Measurements from ENCODE around the gene GSTA1. TPM values are rescaled to one million over a fixed set of nuclear protein-coding genes. Genes with fewer than 3 reads are reported as not detected.
A peak's percentile ranks its signal among the peaks of the same experiment; 100 is the strongest.
"Not testable (repeated sequence)": the region's sequence is repeated elsewhere in the genome, so short reads cannot be mapped to it uniquely, and the experiment has no call there.

GSTA1 gene
- polyA plus RNA-seq, 2 donors: 2.4 to 3.1 TPM

DNA sequence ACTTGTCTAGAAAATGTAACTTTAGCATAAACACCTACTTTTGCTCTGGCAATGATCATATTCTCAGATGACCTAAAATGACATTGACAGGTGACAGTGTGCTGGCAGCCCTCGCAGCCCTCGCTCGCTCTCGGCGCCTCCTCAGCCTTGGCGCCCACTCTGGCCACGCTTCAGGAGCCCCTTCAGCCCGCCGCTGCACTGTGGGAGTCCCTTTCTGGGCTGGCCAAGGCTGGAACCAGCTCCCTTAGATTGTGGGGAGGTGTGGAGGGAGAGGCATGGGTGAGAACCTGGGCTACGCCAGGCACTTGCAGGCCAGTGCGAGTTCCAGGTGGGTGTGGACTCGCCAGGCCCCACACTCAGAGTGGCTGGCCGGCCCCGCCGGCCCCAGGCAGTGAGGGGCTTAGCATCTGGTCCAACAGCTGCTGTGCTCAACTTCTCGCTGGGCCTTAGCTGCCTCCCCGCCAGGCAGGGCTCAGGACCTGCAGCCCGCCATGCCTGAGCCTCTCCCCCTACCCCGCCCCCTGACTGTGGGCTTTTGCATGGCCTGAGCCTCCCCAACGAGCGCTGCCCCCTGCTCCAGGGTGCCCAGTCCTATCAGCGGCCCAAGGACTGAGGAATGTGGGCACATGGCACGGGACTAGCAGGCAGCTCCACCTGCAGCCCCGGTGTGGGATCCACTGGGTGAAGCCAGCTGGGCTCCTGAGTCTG is 17.2 kb downstream of the GSTA1 start:
- Histone ChIP-seq H3K27ac (ENCODE audit: low read depth in 2 of 2, low read length in 1 of 2) (no peak overlapping the region), H3K9me3 (ENCODE audit: control insufficient read depth in 2 of 2, insufficient read depth in 1 of 2, low read depth in 1 of 2, low read length in 1 of 2) (no peaks in the 10 kb centered on the region), H3K4me1 (ENCODE audit: control insufficient read depth in 2 of 2, insufficient read depth in 2 of 2, low read length in 1 of 2) (peaks cover 0 to 3% of the 10 kb centered on the region in 2 donors), H3K27me3 (ENCODE audit: control insufficient read depth in 1 of 2, insufficient read depth in 2 of 2, low read length in 2 of 2) (no peaks in the 10 kb centered on the region), H3K36me3 (ENCODE audit: control insufficient read depth in 2 of 2, insufficient read depth in 2 of 2, low read length in 1 of 2) (no peaks in the 10 kb centered on the region), H3K4me3 (ENCODE audit: low read depth in 1 of 2, low read length in 2 of 2) (no peak overlapping the region)
- 94 to 96% methylated on average over 24 of the region's 24 CpGs for WGBS, 2 donors

DNA sequence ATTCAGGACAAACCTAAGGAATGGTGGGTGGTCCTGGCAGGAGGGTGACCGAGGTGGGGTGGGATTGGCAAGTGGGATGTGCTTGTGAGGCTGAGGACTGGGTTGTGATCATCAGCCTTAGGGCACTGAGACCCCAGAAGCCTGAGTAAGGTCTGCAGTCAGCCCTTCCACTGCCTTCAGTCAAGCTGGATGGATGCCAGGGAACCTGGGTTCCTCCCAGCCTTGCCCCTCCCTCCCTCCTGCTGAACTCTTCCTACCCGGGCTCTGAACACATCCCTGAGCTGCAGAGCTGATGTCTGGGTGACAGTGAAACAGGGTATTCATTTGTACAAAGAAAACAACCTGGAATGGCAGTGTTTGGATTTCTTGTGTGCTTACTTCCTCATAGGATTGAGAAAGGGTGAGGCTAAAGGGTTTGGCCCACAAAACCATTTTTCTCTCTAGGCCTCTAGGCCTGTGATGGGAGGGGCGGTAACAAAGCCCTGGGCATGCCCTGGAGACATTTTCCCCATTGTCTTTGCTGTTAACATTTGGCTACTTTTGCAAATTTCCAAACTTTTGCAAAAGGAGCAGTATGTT is 20.8 kb downstream of the GSTA1 start:
- H3K27ac ChIP-seq (ENCODE audit: low read depth in 2 of 2, low read length in 1 of 2): peak overlapping the region; percentile 13 to 49
- 23 to 25% methylated on average over 3 of the region's 3 CpGs for WGBS, 2 donors
- not testable (repeated sequence) for H3K4me1 ChIP-seq (ENCODE audit: control insufficient read depth in 2 of 2, insufficient read depth in 2 of 2, low read length in 1 of 2); H3K4me3 ChIP-seq (ENCODE audit: low read depth in 1 of 2, low read length in 2 of 2); H3K9me3 ChIP-seq (ENCODE audit: control insufficient read depth in 2 of 2, insufficient read depth in 1 of 2, low read depth in 1 of 2, low read length in 1 of 2); H3K27me3 ChIP-seq (ENCODE audit: control insufficient read depth in 1 of 2, insufficient read depth in 2 of 2, low read length in 2 of 2); H3K36me3 ChIP-seq (ENCODE audit: control insufficient read depth in 2 of 2, insufficient read depth in 2 of 2, low read length in 1 of 2)

DNA sequence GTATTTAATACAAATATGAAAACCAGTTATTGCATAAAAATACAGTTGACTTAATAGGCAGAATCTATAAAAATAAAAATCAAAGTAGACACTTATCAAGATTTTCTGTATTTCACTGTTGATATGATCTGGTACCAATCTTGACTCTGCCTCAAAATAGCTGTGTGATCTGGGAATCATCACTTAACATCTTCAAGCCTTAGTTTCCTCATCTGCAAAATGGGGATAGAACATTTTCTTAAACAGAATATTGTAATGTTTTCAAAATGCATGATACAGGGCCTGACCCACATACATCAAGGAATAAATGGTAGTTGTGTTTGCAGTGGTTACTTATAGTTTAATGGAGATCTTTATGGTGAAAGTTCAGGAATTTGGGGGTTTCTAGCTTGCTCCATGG is 21.4 kb downstream of the GSTA1 start:
- not testable (repeated sequence) for H3K27me3 ChIP-seq (ENCODE audit: control insufficient read depth in 1 of 2, insufficient read depth in 2 of 2, low read length in 2 of 2); H3K4me1 ChIP-seq (ENCODE audit: control insufficient read depth in 2 of 2, insufficient read depth in 2 of 2, low read length in 1 of 2); H3K4me3 ChIP-seq (ENCODE audit: low read depth in 1 of 2, low read length in 2 of 2); H3K27ac ChIP-seq (ENCODE audit: low read depth in 2 of 2, low read length in 1 of 2); H3K9me3 ChIP-seq (ENCODE audit: control insufficient read depth in 2 of 2, insufficient read depth in 1 of 2, low read depth in 1 of 2, low read length in 1 of 2); H3K36me3 ChIP-seq (ENCODE audit: control insufficient read depth in 2 of 2, insufficient read depth in 2 of 2, low read length in 1 of 2)

DNA sequence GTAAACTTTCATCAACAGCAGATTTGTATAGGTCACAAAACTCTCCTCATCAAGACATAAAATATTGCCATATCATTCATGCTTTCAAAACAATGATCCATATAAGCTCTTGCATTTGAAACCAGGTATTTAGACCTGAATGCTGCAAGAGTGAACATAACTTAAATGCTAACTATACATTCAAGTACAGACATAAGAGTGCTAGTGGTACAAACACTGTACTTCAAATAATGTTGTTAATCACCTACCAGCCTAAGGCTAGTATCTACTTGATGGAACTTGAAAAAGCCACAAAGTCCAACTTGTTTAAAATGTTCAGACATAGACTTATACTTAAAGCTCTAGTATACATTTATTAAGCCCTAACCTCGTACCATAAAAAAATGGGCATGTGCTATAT is 24.4 kb downstream of the GSTA1 start:
- no peak overlapping the region for H3K4me3 ChIP-seq (ENCODE audit: low read depth in 1 of 2, low read length in 2 of 2)
- no peak overlapping the region for H3K27ac ChIP-seq (ENCODE audit: low read depth in 2 of 2, low read length in 1 of 2)
- no peaks in the 10 kb centered on the region for H3K36me3 ChIP-seq (ENCODE audit: control insufficient read depth in 2 of 2, insufficient read depth in 2 of 2, low read length in 1 of 2)
- H3K27me3 ChIP-seq (ENCODE audit: control insufficient read depth in 1 of 2, insufficient read depth in 2 of 2, low read length in 2 of 2): no peaks in the 10 kb centered on the region
- no peaks in the 10 kb centered on the region for H3K9me3 ChIP-seq (ENCODE audit: control insufficient read depth in 2 of 2, insufficient read depth in 1 of 2, low read depth in 1 of 2, low read length in 1 of 2)
- WGBS, 2 donors: 26 to 48% methylated on average over 1 of the region's 1 CpG
- peaks cover 0 to 3% of the 10 kb centered on the region in 2 donors for H3K4me1 ChIP-seq (ENCODE audit: control insufficient read depth in 2 of 2, insufficient read depth in 2 of 2, low read length in 1 of 2)

DNA sequence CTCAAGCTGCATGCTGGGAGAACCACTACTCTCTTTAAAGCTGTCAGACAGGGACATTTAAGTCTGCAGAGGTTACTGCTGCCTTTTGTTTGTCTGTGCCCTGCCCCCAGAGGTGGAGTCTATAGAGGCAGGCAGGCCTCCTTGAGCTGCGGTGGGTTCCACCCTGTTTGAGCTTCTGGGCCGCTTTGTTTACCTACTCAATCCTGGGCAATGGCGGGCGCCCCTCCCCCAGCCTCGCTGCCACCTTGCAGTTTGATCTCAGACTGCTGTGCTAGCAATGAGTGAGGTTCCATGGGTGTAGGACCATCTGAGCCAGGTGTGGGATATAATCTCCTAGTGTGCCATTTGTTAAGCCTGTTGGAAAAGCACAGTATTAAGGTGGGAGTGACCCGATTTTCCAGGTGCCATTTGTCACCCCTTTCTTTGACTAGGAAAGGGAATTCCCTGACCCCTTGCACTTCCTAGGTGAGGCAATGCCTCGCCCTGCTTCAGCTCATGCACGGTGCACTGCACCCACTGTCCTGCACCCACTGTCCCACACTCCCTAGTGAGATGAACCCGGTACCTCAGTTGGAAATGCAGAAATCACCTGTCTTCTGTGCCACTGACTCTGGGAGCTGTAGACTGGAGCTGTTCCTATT is 26.8 kb downstream of the GSTA1 start:
- H3K4me3 ChIP-seq (ENCODE audit: low read depth in 1 of 2, low read length in 2 of 2); H3K4me1 ChIP-seq (ENCODE audit: control insufficient read depth in 2 of 2, insufficient read depth in 2 of 2, low read length in 1 of 2); H3K9me3 ChIP-seq (ENCODE audit: control insufficient read depth in 2 of 2, insufficient read depth in 1 of 2, low read depth in 1 of 2, low read length in 1 of 2); H3K27me3 ChIP-seq (ENCODE audit: control insufficient read depth in 1 of 2, insufficient read depth in 2 of 2, low read length in 2 of 2); H3K36me3 ChIP-seq (ENCODE audit: control insufficient read depth in 2 of 2, insufficient read depth in 2 of 2, low read length in 1 of 2); H3K27ac ChIP-seq (ENCODE audit: low read depth in 2 of 2, low read length in 1 of 2): not testable (repeated sequence)
- WGBS, 2 donors: 77 to 79% methylated on average over 9 of the region's 9 CpGs

DNA sequence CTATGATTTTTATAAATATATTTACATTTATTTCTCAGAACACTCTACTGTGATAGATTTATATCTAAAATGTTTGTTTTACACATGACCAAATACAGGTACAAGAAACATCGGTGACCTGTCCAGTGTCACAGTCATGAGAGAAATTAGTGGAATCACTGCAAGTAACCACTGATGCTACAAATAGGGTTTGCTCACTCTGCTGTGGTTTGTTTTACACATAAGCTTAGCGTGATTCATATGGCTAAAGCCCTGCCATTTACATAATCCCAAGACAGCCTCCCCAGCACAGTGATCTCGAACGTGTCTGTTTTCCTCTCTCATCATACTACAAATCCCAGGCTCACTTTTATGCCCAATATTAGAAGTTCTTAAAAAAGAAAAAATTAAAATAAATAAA is 34.2 kb downstream of the GSTA1 start:
- H3K9me3 ChIP-seq (ENCODE audit: control insufficient read depth in 2 of 2, insufficient read depth in 1 of 2, low read depth in 1 of 2, low read length in 1 of 2); H3K27ac ChIP-seq (ENCODE audit: low read depth in 2 of 2, low read length in 1 of 2); H3K36me3 ChIP-seq (ENCODE audit: control insufficient read depth in 2 of 2, insufficient read depth in 2 of 2, low read length in 1 of 2); H3K4me3 ChIP-seq (ENCODE audit: low read depth in 1 of 2, low read length in 2 of 2); H3K27me3 ChIP-seq (ENCODE audit: control insufficient read depth in 1 of 2, insufficient read depth in 2 of 2, low read length in 2 of 2); H3K4me1 ChIP-seq (ENCODE audit: control insufficient read depth in 2 of 2, insufficient read depth in 2 of 2, low read length in 1 of 2): not testable (repeated sequence)
- 59 to 67% methylated on average over 4 of the region's 4 CpGs for WGBS, 2 donors

DNA sequence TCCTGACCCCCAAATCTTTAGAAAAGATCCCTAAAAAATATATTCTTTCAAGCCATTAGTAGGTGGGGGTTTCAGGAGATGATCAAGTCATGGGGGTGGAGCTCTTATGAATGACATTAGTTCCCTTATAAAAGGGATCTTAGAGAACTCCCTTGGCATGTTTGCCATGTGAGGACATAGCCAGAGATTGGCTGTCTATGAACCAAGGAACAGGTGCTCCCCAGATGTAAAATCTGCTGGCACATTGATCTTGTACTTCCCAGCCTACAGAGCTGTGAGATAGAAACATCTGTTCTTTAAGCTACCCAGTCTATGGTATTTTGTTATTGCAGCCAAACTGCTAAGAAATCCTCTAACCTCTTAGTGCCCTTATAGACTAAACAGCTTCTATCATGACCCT is 36.0 kb downstream of the GSTA1 start:
- H3K27me3 ChIP-seq (ENCODE audit: control insufficient read depth in 1 of 2, insufficient read depth in 2 of 2, low read length in 2 of 2); H3K9me3 ChIP-seq (ENCODE audit: control insufficient read depth in 2 of 2, insufficient read depth in 1 of 2, low read depth in 1 of 2, low read length in 1 of 2); H3K4me1 ChIP-seq (ENCODE audit: control insufficient read depth in 2 of 2, insufficient read depth in 2 of 2, low read length in 1 of 2); H3K27ac ChIP-seq (ENCODE audit: low read depth in 2 of 2, low read length in 1 of 2); H3K36me3 ChIP-seq (ENCODE audit: control insufficient read depth in 2 of 2, insufficient read depth in 2 of 2, low read length in 1 of 2); H3K4me3 ChIP-seq (ENCODE audit: low read depth in 1 of 2, low read length in 2 of 2): not testable (repeated sequence)

DNA sequence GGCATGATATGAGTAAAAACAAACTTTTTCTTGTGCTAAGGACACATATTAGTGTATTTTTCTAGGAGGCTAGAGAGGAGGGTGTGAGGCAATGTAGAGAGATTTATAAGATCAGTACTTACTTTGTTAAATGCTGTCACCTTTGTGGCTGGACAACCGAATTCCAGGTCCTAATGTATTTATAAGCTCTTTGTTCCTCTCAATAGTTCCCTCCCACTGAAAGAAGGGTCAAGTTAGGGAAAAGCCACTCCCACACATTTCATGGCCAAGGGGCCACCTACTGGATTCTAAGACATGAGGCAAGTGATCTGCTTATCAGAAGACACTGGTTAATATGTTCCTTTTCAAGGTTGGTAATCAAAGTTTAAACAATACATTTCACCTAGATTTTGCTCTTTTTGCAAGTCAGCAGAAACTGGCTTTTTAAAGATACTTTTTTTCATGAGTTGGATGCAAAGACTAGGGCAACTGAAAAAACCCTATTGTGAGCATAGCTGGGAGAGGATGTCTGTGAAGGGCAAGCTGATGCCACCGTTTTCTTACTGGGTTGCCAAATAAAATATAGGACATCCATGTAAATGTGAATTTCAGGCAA is 40.2 kb downstream of the GSTA1 start, which contains the start of gene GSTA2:
TSS of gene GSTA2 (minus strand) at position 154 of the 595 bp plus-strand sequence. CDS start 5,528 bp downstream, outside the sequence.
- H3K36me3 ChIP-seq (ENCODE audit: control insufficient read depth in 2 of 2, insufficient read depth in 2 of 2, low read length in 1 of 2); H3K27ac ChIP-seq (ENCODE audit: low read depth in 2 of 2, low read length in 1 of 2); H3K27me3 ChIP-seq (ENCODE audit: control insufficient read depth in 1 of 2, insufficient read depth in 2 of 2, low read length in 2 of 2); H3K4me3 ChIP-seq (ENCODE audit: low read depth in 1 of 2, low read length in 2 of 2); H3K4me1 ChIP-seq (ENCODE audit: control insufficient read depth in 2 of 2, insufficient read depth in 2 of 2, low read length in 1 of 2); H3K9me3 ChIP-seq (ENCODE audit: control insufficient read depth in 2 of 2, insufficient read depth in 1 of 2, low read depth in 1 of 2, low read length in 1 of 2): not testable (repeated sequence)
- WGBS, 2 donors: 63 to 75% methylated on average over 2 of the region's 2 CpGs

DNA sequence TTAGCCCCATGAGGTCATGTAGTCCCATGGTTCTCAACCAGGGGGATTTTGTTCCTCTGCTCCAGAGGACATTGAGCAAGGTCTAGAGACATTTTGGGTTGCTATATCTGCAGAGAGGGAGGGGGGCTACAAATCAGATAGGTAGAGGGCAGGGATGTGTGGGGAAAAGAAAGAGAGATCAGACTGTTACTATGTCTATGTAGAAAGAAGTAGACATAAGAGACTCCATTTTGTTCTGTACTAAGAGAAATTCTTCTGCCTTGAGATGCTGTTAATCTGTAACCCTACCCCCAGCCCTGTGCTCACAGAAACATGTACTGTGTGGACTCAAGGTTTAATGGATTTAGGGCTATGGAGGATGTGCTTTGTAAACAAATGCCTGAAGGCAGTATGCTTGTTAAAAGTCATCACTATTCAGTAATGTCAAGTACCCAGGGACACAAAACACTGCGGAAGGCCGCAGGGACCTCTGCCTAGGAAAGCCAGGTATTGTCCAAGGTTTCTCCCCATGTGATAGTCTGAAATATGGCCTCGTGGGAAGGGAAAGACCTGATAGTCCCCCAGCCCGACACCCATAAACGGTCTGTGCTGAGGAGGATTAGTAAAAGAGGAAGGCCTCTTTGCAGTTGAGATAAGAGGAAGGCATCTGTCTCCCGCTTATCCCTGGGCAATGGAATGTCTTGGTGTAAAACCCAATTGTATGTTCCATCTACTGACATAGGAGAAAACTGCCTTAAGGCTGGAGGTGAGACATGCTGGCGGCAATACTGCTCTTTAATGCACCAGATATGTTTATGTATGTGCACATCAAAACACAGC is 41.7 kb downstream of the GSTA1 start:
- not testable (repeated sequence) for H3K27ac ChIP-seq (ENCODE audit: low read depth in 2 of 2, low read length in 1 of 2); H3K4me1 ChIP-seq (ENCODE audit: control insufficient read depth in 2 of 2, insufficient read depth in 2 of 2, low read length in 1 of 2); H3K9me3 ChIP-seq (ENCODE audit: control insufficient read depth in 2 of 2, insufficient read depth in 1 of 2, low read depth in 1 of 2, low read length in 1 of 2); H3K4me3 ChIP-seq (ENCODE audit: low read depth in 1 of 2, low read length in 2 of 2); H3K36me3 ChIP-seq (ENCODE audit: control insufficient read depth in 2 of 2, insufficient read depth in 2 of 2, low read length in 1 of 2); H3K27me3 ChIP-seq (ENCODE audit: control insufficient read depth in 1 of 2, insufficient read depth in 2 of 2, low read length in 2 of 2)
- 73 to 75% methylated on average over 7 of the region's 7 CpGs for WGBS, 2 donors

All from esophagus (tissue), 2 donors.